IPS-18c (cell line): Measurements from ENCODE around the gene CMIP.
"Not testable (repeated sequence)": the region's sequence is repeated elsewhere in the genome, so short reads cannot be mapped to it uniquely, and the experiment has no call there.

ENCODE experiments used
- H3K4me3 ChIP-seq: 2 replicates; pipeline ENCODE4 v1.7.0; 2013; ENCODE audit warnings: low read depth, mild to moderate bottlenecking, low read length, moderate library complexity; ENCODE audit not compliant: insufficient read depth
- H3K9me3 ChIP-seq: one replicate; pipeline ENCODE4 v1.6.1; 2013; ENCODE audit warnings: mild to moderate bottlenecking, low read length, moderate library complexity; ENCODE audit not compliant: control insufficient read depth, insufficient read depth

CMIP gene

GRCh38 chr16:81444448-81445121 is at the start of gene CMIP:
Gene CMIP (plus strand): TSS chr16:81444808.
- H3K9me3 ChIP-seq: no peaks in the 10 kb centered on the region
- H3K4me3 ChIP-seq: peak within 1 kb of the TSS; percentile 72

DNA sequence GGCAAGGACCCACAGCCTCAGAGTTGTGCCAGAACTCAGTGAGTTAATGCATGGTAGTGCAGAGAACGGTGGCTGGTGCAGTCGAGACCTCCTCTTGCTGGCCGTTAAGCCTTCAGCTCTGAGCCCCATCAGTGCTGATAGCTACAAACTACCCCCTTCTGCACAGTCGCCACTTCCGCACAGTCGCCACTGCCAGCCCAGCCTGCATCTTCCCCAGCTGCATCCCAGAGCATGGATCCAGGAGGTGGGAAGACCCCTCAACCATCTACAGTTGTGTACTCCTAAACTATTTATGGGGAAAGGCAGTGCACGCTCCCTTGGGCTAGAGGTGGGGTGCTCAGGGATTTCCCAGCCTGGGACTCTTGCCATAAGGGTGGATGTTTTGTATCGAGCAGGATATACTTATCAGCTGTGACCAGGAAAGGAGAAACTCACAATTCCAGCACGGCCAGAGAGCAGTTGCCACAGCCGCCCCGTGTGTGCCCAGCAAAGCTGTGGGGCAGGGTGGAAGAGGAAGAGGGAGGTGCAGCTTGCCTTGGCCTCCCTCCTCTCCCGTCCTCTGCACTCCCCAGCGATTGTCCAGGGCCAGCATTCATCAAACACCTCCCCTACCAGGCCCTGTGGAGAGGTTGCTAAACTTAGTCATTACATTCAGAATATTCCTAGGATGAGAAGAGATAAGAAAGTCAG is 49.5 kb upstream of the CMIP start:
- Histone ChIP-seq H3K9me3 (no peaks in the 10 kb centered on the region), H3K4me3 (no peak overlapping the region)

GRCh38 chr16:81397058-81397878 is 47.3 kb upstream of the CMIP start:
- H3K4me3 ChIP-seq: no peak overlapping the region
- H3K9me3 ChIP-seq: no peaks in the 10 kb centered on the region

DNA sequence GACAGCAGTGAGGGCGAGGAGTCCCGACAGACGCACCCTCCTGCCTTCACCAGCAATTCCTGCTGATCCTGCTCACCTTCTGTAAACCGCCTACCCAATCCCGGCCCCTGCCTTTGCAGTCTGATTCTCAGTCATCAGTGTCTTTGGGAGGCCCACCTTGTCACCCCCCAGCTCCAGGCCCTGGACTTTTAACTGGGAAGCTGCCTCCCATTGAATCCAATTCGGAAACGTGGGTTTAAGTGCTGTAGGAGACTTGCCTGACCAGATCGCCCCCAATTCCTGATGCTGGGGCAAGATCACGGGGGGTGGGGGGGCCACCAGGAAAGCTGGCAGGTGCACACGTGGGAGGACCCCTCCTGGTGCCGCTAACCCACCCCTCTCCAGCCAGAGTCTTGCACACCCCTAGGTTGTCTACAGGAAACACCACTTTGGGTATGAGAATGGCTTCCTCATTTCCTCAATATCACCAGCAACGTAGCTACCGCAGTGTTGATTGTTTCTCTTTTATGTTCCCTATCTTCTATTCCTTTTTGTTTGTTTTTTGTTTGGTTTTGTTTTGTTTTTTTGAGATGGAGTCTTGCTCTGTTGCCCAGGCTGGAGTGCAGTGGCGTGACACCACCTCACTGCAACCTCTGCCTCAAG is 46.6 kb upstream of the CMIP start:
- Histone ChIP-seq H3K4me3 (no peak overlapping the region), H3K9me3 (no peaks in the 10 kb centered on the region)

DNA sequence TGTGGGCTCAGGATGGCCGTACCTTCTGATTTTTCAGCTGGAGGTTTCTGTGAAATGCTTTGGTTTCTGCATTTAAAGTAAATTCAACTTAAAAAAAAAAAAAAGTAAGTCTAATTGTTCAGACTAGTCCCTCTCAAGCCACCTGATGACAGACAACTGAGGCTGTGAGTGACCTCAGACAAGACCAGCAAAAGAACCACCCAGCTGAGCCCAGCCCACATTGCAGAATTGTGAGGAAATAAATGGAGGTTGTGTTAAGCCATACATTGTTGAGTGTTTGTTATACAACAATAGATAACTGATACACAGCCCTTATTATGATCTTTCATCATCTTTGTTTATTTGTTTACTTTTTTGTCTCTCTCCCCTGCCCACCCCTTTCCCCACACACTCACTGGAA is 44.7 kb upstream of the CMIP start:
- H3K4me3 ChIP-seq: no peak overlapping the region

GRCh38 chr16:81401035-81401950 is 43.3 kb upstream of the CMIP start:
- no peak overlapping the region for H3K4me3 ChIP-seq

More for the DNA sequence above, 44.7 kb upstream of the CMIP start:
- H3K9me3 ChIP-seq: no peaks in the 10 kb centered on the region

GRCh38 chr16:81403208-81403600 is 41.4 kb upstream of the CMIP start:
- Histone ChIP-seq H3K9me3 (no peaks in the 10 kb centered on the region), H3K4me3 (no peak overlapping the region)

More at GRCh38 chr16:81401035-81401950, 43.3 kb upstream of the CMIP start:
- no peaks in the 10 kb centered on the region for H3K9me3 ChIP-seq

DNA sequence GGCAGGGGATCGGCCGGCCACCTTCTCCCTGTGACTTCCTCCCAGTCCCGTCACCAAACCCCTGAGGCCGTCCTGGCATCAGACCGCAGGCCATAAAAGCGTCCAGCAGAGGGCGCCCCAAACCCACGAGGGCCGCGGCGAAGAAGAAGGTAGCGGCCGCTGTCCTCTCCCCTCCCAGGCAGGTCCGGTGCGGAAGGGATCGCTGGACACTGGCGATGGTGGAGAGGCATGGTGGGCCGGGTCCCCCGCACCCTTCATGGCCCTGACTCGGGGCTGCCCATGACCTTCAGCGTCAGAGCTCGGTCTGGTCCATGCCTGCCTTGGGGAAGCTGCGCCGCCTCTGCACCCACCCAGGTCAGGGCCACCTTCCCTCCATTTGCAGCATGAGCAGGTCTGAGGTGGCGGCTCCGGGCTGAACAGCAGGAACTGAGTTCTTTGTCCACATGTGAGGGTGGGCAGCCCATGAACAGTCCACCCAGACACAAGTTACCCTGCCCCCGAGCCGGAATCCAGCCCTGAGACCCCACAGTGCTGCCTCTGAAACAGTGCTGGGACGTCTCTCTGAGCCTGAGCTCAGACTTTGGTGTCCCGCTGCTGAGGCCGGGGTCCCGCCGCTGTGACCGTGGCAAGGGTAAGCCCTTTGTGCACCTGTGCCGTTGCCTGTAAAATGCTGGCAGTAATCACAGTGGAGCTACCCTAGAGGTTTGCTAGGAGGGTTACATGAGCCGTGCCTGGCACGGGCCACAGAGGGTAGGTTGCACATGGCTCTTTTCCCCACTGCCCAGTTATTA is 40.8 kb upstream of the CMIP start:
- Histone ChIP-seq H3K9me3 (no peaks in the 10 kb centered on the region), H3K4me3 (peak overlapping the region; percentile 16; the same call in 1 of the 2 replicates)

GRCh38 chr16:81405002-81405401 is 39.6 kb upstream of the CMIP start:
- not testable (repeated sequence) for H3K9me3 ChIP-seq, H3K4me3 ChIP-seq

DNA sequence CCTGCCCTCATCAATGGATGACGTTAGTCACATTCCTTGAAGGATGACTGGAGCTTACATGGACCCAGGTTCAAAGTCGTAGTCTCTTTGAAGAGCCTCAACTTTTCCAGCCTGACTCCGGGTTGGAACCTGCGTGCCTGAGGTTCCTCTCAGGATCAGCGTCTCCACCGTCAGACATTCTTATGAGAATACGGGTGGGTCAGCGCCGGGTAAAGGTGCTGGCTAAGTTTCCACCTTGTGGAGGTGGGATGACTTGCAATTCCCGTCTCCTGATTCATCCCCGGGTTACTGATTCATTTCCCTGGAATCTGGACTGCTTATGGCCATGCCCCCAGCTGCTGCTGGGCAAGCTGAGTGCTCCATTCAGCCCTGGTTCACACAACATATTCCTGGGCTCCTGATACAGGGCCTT is 38.9 kb upstream of the CMIP start:
- Histone ChIP-seq H3K9me3 (peaks cover 2% of the 10 kb centered on the region), H3K4me3 (no peak overlapping the region)

DNA sequence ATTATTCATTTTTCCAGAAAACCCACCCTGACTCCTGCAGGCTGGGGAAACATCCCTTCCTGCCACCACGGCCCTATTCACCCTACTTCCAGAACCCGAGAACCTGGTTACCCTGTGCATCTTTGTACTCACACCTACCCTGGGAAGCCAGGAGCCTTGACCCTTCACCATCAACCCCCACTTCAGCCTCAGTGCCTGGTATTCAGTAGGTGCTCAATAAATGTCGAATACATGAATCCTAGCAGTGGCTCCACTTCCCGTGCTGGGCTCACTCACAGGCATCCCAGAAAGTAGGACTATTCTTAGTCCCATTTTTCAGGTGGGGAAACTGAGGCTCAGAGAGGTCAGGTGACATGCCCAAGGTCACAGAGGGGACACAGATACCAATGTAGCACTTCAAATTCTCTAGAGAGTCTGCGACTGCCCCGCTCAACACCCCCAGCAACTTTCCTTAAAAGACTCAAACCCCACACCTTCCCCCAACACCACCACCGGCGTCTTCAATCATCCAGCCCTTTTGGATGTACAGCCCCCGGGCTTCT is 36.1 kb upstream of the CMIP start:
- H3K9me3 ChIP-seq: peaks cover 2% of the 10 kb centered on the region
- no peak overlapping the region for H3K4me3 ChIP-seq

DNA sequence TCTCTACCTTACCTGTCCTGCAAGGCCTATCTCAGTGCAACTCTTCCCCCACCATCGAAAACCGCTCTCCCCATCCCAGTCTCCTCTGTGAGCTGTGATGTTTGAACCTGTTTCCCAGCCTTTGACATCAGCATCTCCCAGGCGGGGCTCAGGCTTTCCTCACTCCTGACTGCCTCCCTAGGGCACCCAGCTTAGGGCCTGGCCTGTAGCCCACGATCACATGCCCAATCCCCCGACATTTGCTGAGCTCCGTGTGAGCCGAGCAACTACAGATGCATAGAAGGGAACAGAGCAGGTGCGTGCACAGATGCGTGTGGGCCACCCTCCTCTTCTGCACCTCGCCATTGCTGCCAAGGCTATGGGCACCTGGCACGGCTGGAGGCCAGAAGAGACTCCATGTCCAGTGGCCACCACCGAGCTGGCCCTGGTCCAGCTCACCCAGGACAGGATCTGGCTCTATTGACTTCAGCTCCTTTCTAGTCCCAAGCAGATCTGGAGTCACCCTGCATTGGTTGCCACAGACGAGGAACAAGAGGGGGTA is 35.5 kb upstream of the CMIP start:
- peaks cover 2% of the 10 kb centered on the region for H3K9me3 ChIP-seq
- H3K4me3 ChIP-seq: no peak overlapping the region

DNA sequence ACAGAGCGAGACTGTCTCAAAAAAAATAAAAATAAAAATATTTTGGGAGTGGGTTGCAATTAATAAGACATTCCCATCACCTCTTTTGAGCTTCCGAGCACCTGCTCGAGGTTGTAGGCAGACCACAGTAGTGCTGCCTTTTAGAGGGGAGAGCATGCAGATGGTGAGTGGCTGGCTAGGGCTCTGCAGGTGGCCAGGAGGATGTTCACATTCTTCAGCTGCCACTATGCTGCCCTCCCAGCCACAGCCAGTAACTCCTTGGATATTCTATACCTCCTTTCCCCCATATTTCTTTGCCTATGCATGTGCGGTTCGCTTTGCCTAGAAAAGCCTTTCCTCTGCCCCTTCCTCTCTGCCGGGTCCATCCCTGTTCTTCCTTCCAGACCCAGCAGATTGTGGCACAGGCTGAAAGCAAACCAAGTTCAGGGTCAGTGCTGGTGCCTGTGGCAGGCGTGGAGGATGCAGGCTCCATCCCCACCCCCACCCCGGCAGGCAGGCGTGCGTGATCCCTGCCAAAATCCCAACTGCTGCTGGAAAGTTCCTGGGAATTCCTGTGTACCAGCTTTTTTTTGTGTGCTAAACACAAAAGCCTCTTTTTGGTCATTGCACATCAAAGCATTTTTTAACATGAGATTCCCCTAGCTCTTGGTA is 33.8 kb upstream of the CMIP start:
- Histone ChIP-seq H3K9me3 (peaks cover 2% of the 10 kb centered on the region), H3K4me3 (no peak overlapping the region)

DNA sequence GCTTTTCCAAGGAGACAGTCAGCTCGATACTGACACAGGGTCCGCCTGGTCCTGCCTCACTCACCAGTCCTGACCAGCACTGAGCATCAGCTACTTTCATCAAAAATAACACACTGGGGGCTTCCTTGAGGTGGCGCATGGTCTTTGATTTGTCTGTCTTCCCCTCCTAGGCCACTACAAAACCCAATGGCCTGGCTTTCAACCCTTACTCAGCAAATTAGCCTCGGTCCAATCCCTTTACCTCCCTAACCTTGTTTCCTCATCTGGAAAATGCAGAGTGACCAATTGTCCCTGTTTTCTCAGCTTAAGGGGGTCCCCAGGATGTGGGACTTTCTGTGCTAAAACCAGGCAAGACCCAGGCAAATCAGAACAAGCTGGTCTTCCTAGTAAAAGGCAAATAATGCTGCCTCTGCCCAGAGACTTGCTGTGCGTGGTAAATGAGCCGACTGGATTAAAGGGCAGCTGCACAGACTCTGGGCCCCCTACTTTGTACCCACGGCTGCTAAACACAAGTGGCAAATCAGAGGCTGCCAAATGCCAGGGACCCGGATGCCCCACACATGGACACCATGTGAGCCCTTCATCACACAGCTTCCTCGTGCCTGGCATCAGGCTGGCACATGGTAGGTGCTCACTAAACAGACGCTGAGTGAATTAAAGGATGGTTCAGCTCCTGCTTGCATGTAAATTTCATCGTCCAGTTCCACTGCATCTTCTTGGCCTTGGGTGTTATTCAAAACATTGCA is 31.2 kb upstream of the CMIP start:
- H3K9me3 ChIP-seq: peaks cover 2% of the 10 kb centered on the region

More for the DNA sequence above, 31.2 kb upstream of the CMIP start:
- H3K4me3 ChIP-seq: no peak overlapping the region
